WTC11 (cell line): ENCODE results near the gene CHD9. TPM values are rescaled to one million over a fixed set of nuclear protein-coding genes. Genes with fewer than 3 reads are reported as not detected.

Experiments used
- ATAC-seq: fragments of 200-7000 bp; cut with Tn5 transposase; 2 replicates; pipeline ENCODE4 v1.10.0; 2021; ENCODE audit warnings: mild to moderate bottlenecking, moderate library complexity
- CTCF ChIA-PET: fragments of 300-600 bp; sonication (Branson Sonifier 250); formaldehyde crosslinking; loops from one replicate; lab custom pipeline; 2021; ENCODE audit warnings: antibody characterized with exemption; lab: Charles Lee
- POLR2A ChIA-PET: fragments of 350-600 bp; sonication (Branson Sonifier 250); formaldehyde crosslinking; loops from one replicate; lab custom pipeline; 2021; ENCODE audit warnings: antibody characterized with exemption; lab: Charles Lee
- DNase-seq: peaks from one replicate; pipeline ENCODE4 v3.0.0; 2021; ENCODE audit warnings: low spot score
- H3K27ac Mint-ChIP-seq: 2 replicates; pipeline ENCODE4 v1.8.0; 2021; ENCODE audit warnings: mixed read lengths
- H3K27me3 Mint-ChIP-seq: 2 replicates; pipeline ENCODE4 v1.8.0; 2021; ENCODE audit warnings: low read depth, mild to moderate bottlenecking, moderate library complexity, mixed read lengths
- H3K36me3 Mint-ChIP-seq: 2 replicates; pipeline ENCODE4 v1.8.0; 2021; ENCODE audit warnings: mixed read lengths
- H3K4me1 Mint-ChIP-seq: 2 replicates; pipeline ENCODE4 v1.8.0; 2022; ENCODE audit warnings: mixed read lengths
- H3K4me3 Mint-ChIP-seq: 2 replicates; pipeline ENCODE4 v1.8.0; 2021; ENCODE audit warnings: mild to moderate bottlenecking, moderate library complexity, mixed read lengths
- H3K9me3 Mint-ChIP-seq: 2 replicates; pipeline ENCODE4 v1.8.0; 2021; ENCODE audit warnings: mixed read lengths
- ARID4B ChIP-seq: sonication (generic); formaldehyde crosslinking; IDR thresholded peaks from 2 replicates; pipeline ENCODE4 v1.8.0; 2023; ENCODE audit warnings: missing genetic modification reagents, mild to moderate bottlenecking, borderline replicate concordance
- ESRRA ChIP-seq: sonication (generic); formaldehyde crosslinking; IDR thresholded peaks from 2 replicates; pipeline ENCODE4 v1.8.1; 2022; ENCODE audit warnings: mild to moderate bottlenecking, missing genetic modification reagents, borderline replicate concordance
- FOXP4 ChIP-seq: sonication (generic); formaldehyde crosslinking; IDR thresholded peaks from 2 replicates; pipeline ENCODE4 v1.8.0; 2022; ENCODE audit warnings: mild to moderate bottlenecking, missing genetic modification reagents
- JUN ChIP-seq: sonication (generic); formaldehyde crosslinking; IDR thresholded peaks from 2 replicates; pipeline ENCODE4 v1.8.0; 2023; ENCODE audit warnings: mild to moderate bottlenecking, missing genetic modification reagents
- OVOL2 ChIP-seq: fragments of 250-450 bp; sonication (Bioruptor Pico); IDR thresholded peaks from 2 replicates; pipeline ENCODE4 v1.9.0; 2021; ENCODE audit warnings: mild to moderate bottlenecking, borderline replicate concordance
- PRRX2 ChIP-seq: fragments of 250-450 bp; sonication (Bioruptor Pico); IDR thresholded peaks from 2 replicates; pipeline ENCODE4 v1.8.0; 2021; ENCODE audit warnings: mild to moderate bottlenecking
- RELA ChIP-seq: sonication (generic); formaldehyde crosslinking; IDR thresholded peaks from 2 replicates; pipeline ENCODE4 v1.8.1; 2022; ENCODE audit warnings: missing genetic modification reagents, mild to moderate bottlenecking, borderline replicate concordance
- RORB ChIP-seq: fragments of 250-450 bp; sonication (Bioruptor Pico); IDR thresholded peaks from 2 replicates; pipeline ENCODE4 v1.9.0; 2021; ENCODE audit warnings: mild to moderate bottlenecking
- SMAD4 ChIP-seq: sonication (generic); formaldehyde crosslinking; IDR thresholded peaks from 2 replicates; pipeline ENCODE4 v1.8.0; 2022; ENCODE audit warnings: mild to moderate bottlenecking, missing genetic modification reagents
- TEAD1 ChIP-seq: sonication (generic); formaldehyde crosslinking; IDR thresholded peaks from 2 replicates; pipeline ENCODE4 v1.8.0; 2022; ENCODE audit warnings: mild to moderate bottlenecking, missing genetic modification reagents
- USF1 ChIP-seq: sonication (generic); formaldehyde crosslinking; IDR thresholded peaks from 2 replicates; pipeline ENCODE4 v1.8.0; 2022; ENCODE audit warnings: mild to moderate bottlenecking, missing genetic modification reagents
- ZNF138 ChIP-seq: sonication (generic); formaldehyde crosslinking; conservative IDR thresholded peaks from 2 replicates; pipeline ENCODE4 v1.8.1; 2022; ENCODE audit warnings: mild to moderate bottlenecking, moderate library complexity, missing genetic modification reagents
- ZNF219 ChIP-seq: sonication (generic); formaldehyde crosslinking; IDR thresholded peaks from 2 replicates; pipeline ENCODE4 v1.8.0; 2023; ENCODE audit warnings: missing genetic modification reagents, mild to moderate bottlenecking, borderline replicate concordance
- ZNF425 ChIP-seq: fragments of 250-450 bp; sonication (Bioruptor Pico); conservative IDR thresholded peaks from 2 replicates; pipeline ENCODE4 v1.9.0; 2021; ENCODE audit warnings: mild to moderate bottlenecking
- total RNA-seq: library from RNA; stranded (reverse); gene quantifications from 3 replicates; pipeline ENCODE4 v1.2.3, GENCODE V29; 2021

Gene CHD9
- total RNA-seq, 1 experiment from 2014 or later = 31.3 TPM

GRCh38 chr16:53291757-53292392 lies 237.1 kb downstream of the CHD9 start:
- CTCF ChIA-PET = no interaction called here
- H3K9me3 Mint-ChIP-seq = no peaks in the 10 kb centered on the region
- TF ChIP-seq SMAD4 (CRISPR knock-in tag) (no peak), OVOL2 (CRISPR knock-in tag) (no peak), ARID4B (CRISPR knock-in tag) (no peak), ESRRA (CRISPR knock-in tag) (no peak), JUN (CRISPR knock-in tag) (no peak), PRRX2 (CRISPR knock-in tag) (no peak), FOXP4 (CRISPR knock-in tag) (no peak), RELA (no peak), ZNF425 (no peak), ZNF138 (CRISPR knock-in tag) (no peak), USF1 (CRISPR knock-in tag) (no peak), ZNF219 (CRISPR knock-in tag) (no peak), RORB (CRISPR knock-in tag) (no peak)
- TF ChIP-seq, all 79 proteins: peak for 0
- no peak overlapping the region for H3K4me3 Mint-ChIP-seq
- no peaks in the 10 kb centered on the region for H3K27me3 Mint-ChIP-seq
- ATAC-seq (no peak), DNase-seq (no peak)
- H3K36me3 Mint-ChIP-seq = peaks cover 77% of the 10 kb centered on the region
- POLR2A ChIA-PET = interaction anchor here (0.5 kb wide), 1 partner anchor 52 kb away, joined by 4 read pairs; no protein-coding TSS in a partner anchor
- H3K27ac Mint-ChIP-seq = no peak overlapping the region
- H3K4me1 Mint-ChIP-seq = no peaks in the 10 kb centered on the region

- ChIA-PET POLR2A (no interaction called here), CTCF (no interaction called here)
- ATAC-seq = no peak
- Mint-ChIP-seq H3K27ac (no peak overlapping the region), H3K4me3 (no peak overlapping the region), H3K9me3 (no peaks in the 10 kb centered on the region), H3K27me3 (no peaks in the 10 kb centered on the region), H3K36me3 (peaks cover 75% of the 10 kb centered on the region), H3K4me1 (no peaks in the 10 kb centered on the region)
- TF ChIP-seq TEAD1 (CRISPR knock-in tag) = no peak
- DNase-seq = no peak
Measured at GRCh38 chr16:53297477-53297876, 242.7 kb downstream of the CHD9 start.
